Pancreas (tissue), 10 donors: ENCODE data around the gene ACTG1. TPM values are rescaled to one million over a fixed set of nuclear protein-coding genes. Genes with fewer than 3 reads are reported as not detected.
A peak's percentile ranks its signal among the peaks of the same experiment; 100 is the strongest.

ENCODE experiments used
- ATAC-seq, 4 donors: fragments of 200-7000 bp; cut with Tn5 transposase; one replicate each; pipeline versions ENCODE4 v1.8.0 to v1.9.1; 2020; ENCODE audit warnings: mild to moderate bottlenecking in 4 of 4, moderate library complexity in 4 of 4
- DNase-seq, 6 donors: peaks; one replicate each; pipeline ENCODE4 v3.0.0-alpha.2; 2020
- FAIRE-seq: peaks from 2 replicates; lab custom pipeline; 2012; peaks lifted over from hg19 to GRCh38; lab: Jason Lieb, UNC
- H3K27ac ChIP-seq, 4 donors: fragments of 200-600 bp; sonication (generic); 1 replicate in 3 of 4; 2 replicates in 1 of 4; pipeline versions ENCODE4 v1.5.0 to v1.8.0; 2020
- H3K27me3 ChIP-seq, 4 donors: fragments of 200-600 bp; one replicate each; pipeline ENCODE4 v1.8.0; 2021
- H3K36me3 ChIP-seq, 3 donors: fragments of 200-600 bp; sonication (generic) in 1 of 3; one replicate each; pipeline versions ENCODE4 v1.5.0 to v1.8.0; 2020 to 2021
- H3K4me1 ChIP-seq, 3 donors: fragments of 200-600 bp; one replicate each; pipeline ENCODE4 v1.8.0; 2021
- H3K4me3 ChIP-seq, 4 donors: fragments of 200-600 bp; sonication (generic) in 2 of 4; one replicate each; pipeline versions ENCODE4 v1.5.0 to v1.8.0; 2020 to 2021
- H3K9me3 ChIP-seq, 4 donors: fragments of 200-600 bp; one replicate each; pipeline ENCODE4 v1.8.0; 2021
- CTCF ChIP-seq, 4 donors: fragments of 200-600 bp; sonication (generic) in 3 of 4; IDR thresholded peaks; one replicate each; pipeline versions ENCODE4 v1.5.0 to v1.8.0; 2021; ENCODE audit warnings: antibody characterized with exemption in 4 of 4
- WGBS, 2 donors: extraction: QIAGEN DNeasy Blood & Tissue Kit; methylation state at CpG; one replicate each; pipeline ENCODE4 v1.1.7; 2013; 5-methylcytosine and 5-hydroxymethylcytosine counted together
- intact Hi-C, 3 donors: fragments of 100-400 bp; cut with DNase I; formaldehyde crosslinking; loops; one replicate each; pipeline versions ENCODE4 v1.11.1 to v1.14.2; 2022
- polyA plus RNA-seq, 2 donors: library from polyadenylated mRNA; stranded (reverse); fragments of 200-250 nt; gene quantifications; one replicate each; pipeline ENCODE4 v1.2.3, GENCODE V29; 2013
- total RNA-seq, 6 donors: library from RNA; stranded (reverse); fragmentation: NEBNext Ultra II Directional in 4 of 6; extraction: Animal tissue kit (Norgen Biotek cat#: 25700) in 4 of 6; gene quantifications; one replicate each; pipeline versions ENCODE4 v1.2.1 to v1.2.4, GENCODE V29; 2021 to 2023
- donor health status: healthy with polysubstance abuse.
- donor health status: DM: no; HTN: no; CAD: no; lungs with moderate emphysema.
- donor health status: DM: no; HTN: no; CAD: no.
- donor health status: control.
- donor health status: control.
- donor health status: Bipolar disorder and iron deficiency.
- donor health status: DM: yes; HTN: yes; CAD: no.
- donor health status: DM: no; HTN: no; CAD: no.
- donor health status: DM: no; HTN: no; CAD: no.
- donor health status: DM: yes; HTN: yes; CAD: no.

Gene ACTG1
- total and polyA plus RNA-seq, 8 donors = 889 to 2,872 (median 1,674) TPM

- peak overlapping the region in 3 of 4 donors; percentile 84 to 100 (median 100) for H3K27ac ChIP-seq
- peak in 2 of 6 donors; percentile 16 to 21 for DNase-seq
Measured at GRCh38 chr17:81509972-81510784, 2.4 kb downstream of the ACTG1 start.

GRCh38 chr17:81509207-81509971, 3.2 kb downstream of the ACTG1 start:
- no peak for TF ChIP-seq CTCF (IDR thresholded peaks at IDR 0.05)
- peak overlapping the region; percentile 77 to 97 (median 88) for H3K4me3 ChIP-seq
- H3K4me1 ChIP-seq = peaks cover 0 to 7% (median 0%) of the 10 kb centered on the region in 3 donors
- no peaks in the 10 kb centered on the region for H3K27me3 ChIP-seq
- WGBS, 2 donors = 18 to 22% methylated on average over 12 of the region's 12 CpGs
- H3K27ac ChIP-seq = peak overlapping the region in 2 of 4 donors; percentile 100
- DNase-seq (peak in 2 of 6 donors; percentile 19 to 35), ATAC-seq (peak in 1 of 4 donors; percentile 3), FAIRE-seq (no peak)
- no peaks in the 10 kb centered on the region for H3K9me3 ChIP-seq
- peaks cover 9 to 21% (median 18%) of the 10 kb centered on the region in 3 donors for H3K36me3 ChIP-seq
- intact Hi-C loops = no loop called here

More at GRCh38 chr17:81509972-81510784, 2.4 kb downstream of the ACTG1 start:
- H3K9me3 ChIP-seq = no peaks in the 10 kb centered on the region
- no peak for ATAC-seq
- intact Hi-C loops = loop anchor here in 1 of 3 donors (2.0 kb wide), 1 partner anchor 113 kb away; no protein-coding TSS in a partner anchor
- peaks cover 9 to 21% (median 18%) of the 10 kb centered on the region in 3 donors for H3K36me3 ChIP-seq
- no peak for FAIRE-seq
- 8 to 9% methylated on average over 22 of the region's 22 CpGs for WGBS, 2 donors
- peak overlapping the region; percentile 77 to 97 (median 88) for H3K4me3 ChIP-seq
- peaks cover 0 to 7% (median 0%) of the 10 kb centered on the region in 3 donors for H3K4me1 ChIP-seq
- no peaks in the 10 kb centered on the region for H3K27me3 ChIP-seq
- TF ChIP-seq CTCF (IDR thresholded peaks at IDR 0.05) = no peak

- no peaks in the 10 kb centered on the region for H3K9me3 ChIP-seq
- FAIRE-seq (no peak), DNase-seq (peak in 2 of 6 donors; percentile 35 to 46), ATAC-seq (peak in 1 of 4 donors; percentile 2)
- H3K4me1 ChIP-seq = peaks cover 0 to 7% (median 0%) of the 10 kb centered on the region in 3 donors
- H3K36me3 ChIP-seq = peaks cover 9 to 21% (median 18%) of the 10 kb centered on the region in 3 donors
- H3K27ac ChIP-seq = peak overlapping the region in 1 of 4 donors; percentile 100
- intact Hi-C loops = no loop called here
- H3K4me3 ChIP-seq = peak overlapping the region in 2 of 4 donors; percentile 95 to 97
- no peak for TF ChIP-seq CTCF (IDR thresholded peaks at IDR 0.05)
- 59 to 62% methylated on average over 10 of the region's 10 CpGs for WGBS, 2 donors
- no peaks in the 10 kb centered on the region for H3K27me3 ChIP-seq
Measured at GRCh38 chr17:81508639-81509206, 3.9 kb downstream of the ACTG1 start.

GRCh38 chr17:81503619-81504018, 9.0 kb downstream of the ACTG1 start:
- H3K4me3 ChIP-seq = no peak overlapping the region
- no peak for FAIRE-seq
- intact Hi-C loops = no loop called here
- H3K36me3 ChIP-seq = no peaks in the 10 kb centered on the region
- no peak overlapping the region for H3K27ac ChIP-seq
- ATAC-seq = no peak
- no peak for TF ChIP-seq CTCF (IDR thresholded peaks at IDR 0.05)
- H3K4me1 ChIP-seq = no peaks in the 10 kb centered on the region
- no peaks in the 10 kb centered on the region for H3K27me3 ChIP-seq
- DNase-seq = no peak
- H3K9me3 ChIP-seq = no peaks in the 10 kb centered on the region
